HG03159 (cell line): ENCODE measurements around the gene ARID3A.

Experiments
- ATAC-seq: cut with Tn5 transposase; IDR thresholded peaks from one replicate; pipeline ENCODE4 v1.9.1; 2021; ENCODE audit warnings: mild to moderate bottlenecking, moderate library complexity; ENCODE audit not compliant: unreplicated experiment

The ARID3A gene

DNA sequence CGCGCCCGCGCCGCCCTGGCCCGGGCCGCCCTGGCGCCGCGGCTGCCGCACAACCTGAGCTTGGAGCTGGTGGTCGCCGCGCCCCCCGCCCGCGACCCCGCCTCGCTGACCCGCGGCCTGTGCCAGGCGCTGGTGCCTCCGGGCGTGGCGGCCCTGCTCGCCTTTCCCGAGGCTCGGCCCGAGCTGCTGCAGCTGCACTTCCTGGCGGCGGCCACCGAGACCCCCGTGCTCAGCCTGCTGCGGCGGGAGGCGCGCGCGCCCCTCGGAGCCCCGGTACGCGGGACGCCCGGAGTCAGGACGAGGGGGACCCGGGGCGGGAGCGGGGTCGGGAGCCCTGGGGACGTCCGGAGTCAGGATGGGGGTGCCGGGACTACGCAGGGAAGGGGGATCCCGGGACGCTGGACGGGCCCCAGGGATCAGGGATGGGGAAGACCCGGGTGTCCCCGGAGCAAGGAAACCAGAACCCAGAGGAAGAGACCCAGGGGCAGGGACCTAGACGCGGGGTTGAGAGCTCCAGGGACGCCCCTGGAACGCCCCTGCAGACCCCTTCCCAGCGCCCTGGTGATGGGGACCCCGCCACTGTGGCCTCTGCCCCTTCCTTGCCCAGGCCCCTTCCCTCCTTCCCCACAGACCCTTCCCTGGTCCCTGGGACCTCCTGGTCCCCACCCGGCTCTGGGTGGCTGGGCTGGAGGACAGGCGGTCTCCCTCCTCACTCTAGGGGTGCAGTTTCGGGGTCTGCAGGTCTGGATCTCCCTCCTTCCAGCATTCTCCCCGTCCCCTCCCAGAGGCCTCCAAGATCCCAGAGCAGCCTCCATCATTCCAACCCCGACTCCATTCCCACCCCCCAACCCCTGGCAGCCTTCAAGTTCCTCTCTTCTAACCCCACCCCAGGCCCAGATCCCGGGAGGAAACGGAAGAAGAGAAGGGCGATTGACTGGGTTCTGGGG is 75.0 kb downstream of the ARID3A start:
- ATAC-seq: no peak

DNA sequence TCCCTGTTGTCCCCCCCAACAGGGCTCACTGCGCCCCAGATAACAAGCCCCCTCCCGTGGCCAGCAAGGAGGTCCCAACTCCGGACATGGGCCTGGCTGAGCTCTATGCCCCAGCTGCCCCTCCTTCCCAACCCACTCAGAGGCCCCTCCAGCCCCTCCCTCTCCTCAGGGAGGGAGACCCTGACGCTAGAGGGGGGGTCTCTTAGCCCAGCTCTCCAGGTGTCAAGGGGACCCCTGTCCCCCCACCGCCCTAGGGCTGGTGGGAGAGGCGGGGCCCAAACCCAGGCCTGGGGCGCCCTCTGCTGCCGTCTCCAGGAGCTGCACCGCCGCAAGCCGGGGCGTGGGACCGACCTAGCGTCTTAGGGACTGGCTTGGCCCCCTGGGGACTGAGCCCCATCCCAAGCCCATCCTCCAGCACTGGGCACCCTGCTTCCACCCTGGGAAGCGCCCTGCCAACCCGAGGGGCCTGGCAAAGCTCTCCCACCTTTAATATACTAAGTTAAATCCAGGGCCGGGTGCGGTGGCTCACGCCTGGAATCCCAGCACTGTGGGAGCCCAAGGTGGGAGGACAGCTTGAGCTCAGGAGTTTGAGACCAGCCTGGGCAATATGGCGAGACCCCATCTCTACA is 75.8 kb downstream of the ARID3A start:
- ATAC-seq: no peak

DNA sequence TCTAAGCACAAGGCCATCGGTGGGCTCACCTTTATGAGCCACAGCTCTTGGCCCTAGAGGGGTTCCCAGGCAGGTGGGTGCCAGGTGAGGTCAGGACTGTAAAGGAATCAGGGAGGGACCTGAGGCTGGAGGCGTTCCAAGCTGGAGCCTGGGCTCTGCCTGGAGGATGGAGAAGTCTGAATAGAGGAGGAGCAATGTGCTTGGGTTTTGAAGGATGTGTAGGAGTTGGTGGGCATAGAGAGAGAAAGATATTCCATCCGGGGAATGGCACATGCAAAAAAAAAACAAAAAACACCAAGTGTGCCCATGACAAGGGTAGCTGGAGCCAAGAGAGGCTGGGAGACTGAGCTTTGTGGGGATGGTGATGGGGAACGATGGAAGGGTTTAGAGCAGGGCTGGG is 76.8 kb downstream of the ARID3A start:
- no peak for ATAC-seq

DNA sequence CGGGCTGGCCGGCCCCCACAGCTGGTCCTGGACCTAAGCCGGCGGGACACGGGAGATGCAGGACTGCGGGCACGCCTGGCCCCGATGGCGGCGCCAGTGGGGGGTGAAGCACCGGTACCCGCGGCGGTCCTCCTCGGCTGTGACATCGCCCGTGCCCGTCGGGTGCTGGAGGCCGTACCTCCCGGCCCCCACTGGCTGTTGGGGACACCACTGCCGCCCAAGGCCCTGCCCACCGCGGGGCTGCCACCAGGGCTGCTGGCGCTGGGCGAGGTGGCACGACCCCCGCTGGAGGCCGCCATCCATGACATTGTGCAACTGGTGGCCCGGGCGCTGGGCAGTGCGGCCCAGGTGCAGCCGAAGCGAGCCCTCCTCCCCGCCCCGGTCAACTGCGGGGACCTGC is 77.4 kb downstream of the ARID3A start:
- no peak for ATAC-seq

DNA sequence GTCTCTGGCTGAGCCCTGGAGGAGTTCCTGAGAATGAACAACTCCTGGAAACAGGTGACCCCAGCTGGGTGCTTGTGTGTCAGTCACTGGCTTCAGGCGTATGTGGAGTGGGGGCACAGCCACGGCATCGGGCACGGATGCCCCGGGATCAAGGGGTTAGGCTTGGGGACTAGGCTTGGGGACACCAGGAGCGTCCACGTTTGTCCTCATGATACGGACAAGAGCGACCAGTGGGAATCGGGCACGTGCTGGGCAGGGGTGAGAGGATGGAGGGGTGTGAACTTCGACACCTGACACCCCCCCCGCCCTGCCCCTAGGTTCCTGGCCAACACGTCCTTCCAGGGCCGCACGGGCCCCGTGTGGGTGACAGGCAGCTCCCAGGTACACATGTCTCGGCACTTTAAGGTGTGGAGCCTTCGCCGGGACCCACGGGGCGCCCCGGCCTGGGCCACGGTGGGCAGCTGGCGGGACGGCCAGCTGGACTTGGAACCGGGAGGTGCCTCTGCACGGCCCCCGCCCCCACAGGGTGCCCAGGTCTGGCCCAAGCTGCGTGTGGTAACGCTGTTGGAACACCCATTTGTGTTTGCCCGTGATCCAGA is 78.5 kb downstream of the ARID3A start:
- ATAC-seq: no peak

DNA sequence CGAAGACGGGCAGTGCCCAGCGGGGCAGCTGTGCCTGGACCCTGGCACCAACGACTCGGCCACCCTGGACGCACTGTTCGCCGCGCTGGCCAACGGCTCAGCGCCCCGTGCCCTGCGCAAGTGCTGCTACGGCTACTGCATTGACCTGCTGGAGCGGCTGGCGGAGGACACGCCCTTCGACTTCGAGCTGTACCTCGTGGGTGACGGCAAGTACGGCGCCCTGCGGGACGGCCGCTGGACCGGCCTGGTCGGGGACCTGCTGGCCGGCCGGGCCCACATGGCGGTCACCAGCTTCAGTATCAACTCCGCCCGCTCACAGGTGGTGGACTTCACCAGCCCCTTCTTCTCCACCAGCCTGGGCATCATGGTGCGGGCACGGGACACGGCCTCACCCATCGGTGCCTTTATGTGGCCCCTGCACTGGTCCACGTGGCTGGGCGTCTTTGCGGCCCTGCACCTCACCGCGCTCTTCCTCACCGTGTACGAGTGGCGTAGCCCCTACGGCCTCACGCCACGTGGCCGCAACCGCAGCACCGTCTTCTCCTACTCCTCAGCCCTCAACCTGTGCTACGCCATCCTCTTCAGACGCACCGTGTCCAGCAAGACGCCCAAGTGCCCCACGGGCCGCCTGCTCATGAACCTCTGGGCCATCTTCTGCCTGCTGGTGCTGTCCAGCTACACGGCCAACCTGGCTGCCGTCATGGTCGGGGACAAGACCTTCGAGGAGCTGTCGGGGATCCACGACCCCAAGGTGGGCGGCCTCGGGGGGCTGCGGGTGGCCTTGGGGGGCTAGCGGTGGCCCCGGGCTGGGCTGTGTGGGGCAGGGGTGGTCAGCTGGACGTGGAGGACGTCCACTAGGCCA is 79.2 kb downstream of the ARID3A start:
- no peak for ATAC-seq

DNA sequence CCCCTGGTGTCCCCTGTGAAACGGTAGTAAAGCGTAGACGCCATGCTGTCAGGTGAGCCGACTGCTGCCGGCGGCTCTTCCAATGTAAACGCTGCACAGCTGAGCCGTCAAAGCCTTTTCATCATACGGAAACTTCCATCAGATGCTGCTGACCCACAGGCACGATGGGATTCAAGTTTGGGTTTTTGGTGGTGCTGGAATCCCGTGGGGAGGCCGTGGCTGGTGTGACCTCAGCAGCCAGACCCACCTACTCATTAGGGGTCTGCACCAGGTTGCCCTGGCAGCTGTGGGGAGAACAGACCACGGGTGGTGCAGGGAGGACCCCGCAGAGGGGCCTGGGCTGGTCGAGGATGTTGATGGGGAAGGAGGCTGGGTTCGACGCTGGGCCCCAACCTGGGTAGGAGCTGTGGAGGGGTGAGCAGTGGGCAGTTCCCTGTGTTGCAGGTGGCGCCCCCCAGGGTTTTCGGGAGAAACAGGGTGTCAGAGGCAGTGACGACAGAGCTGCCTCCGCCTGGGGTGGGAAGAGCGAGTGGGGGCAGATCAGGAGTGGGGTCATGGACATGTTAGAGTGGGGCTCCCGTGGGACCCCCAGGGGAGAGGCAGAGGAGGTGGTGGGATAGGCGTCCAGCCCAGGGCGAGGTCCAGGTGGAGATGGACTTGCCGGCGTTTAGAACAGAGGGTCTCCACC is 81.0 kb downstream of the ARID3A start:
- ATAC-seq: no peak

DNA sequence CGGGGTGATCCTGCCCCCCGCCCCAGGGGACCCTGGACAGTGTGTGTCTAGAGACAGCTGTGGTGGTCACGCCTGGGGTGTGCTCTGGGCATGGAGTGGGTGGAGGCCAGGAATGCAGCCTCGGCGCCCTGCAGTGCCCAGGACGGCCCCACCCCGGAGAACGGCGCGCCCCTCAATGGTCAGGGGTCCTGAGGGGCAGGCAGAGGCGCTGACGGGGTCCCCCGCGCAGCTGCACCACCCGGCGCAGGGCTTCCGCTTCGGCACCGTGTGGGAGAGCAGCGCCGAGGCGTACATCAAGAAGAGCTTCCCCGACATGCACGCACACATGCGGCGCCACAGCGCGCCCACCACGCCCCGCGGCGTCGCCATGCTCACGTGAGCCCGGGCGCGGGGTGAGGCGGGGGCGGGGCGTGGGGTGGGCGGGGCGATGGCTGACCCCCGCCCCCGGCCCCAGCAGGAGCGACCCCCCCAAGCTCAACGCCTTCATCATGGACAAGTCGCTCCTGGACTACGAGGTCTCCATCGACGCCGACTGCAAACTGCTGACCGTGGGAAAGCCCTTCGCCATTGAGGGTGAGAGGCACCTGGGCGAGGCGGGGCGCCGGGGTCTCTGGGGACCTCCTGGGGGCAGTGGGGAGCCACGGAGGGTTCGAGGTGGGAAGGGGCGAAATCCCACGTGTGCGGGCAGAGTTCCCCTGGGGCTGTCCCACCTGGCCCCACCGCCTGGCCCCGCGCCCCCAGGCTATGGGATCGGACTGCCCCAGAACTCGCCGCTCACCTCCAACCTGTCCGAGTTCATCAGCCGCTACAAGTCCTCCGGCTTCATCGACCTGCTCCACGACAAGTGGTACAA is 81.8 kb downstream of the ARID3A start:
- ATAC-seq: no peak

DNA sequence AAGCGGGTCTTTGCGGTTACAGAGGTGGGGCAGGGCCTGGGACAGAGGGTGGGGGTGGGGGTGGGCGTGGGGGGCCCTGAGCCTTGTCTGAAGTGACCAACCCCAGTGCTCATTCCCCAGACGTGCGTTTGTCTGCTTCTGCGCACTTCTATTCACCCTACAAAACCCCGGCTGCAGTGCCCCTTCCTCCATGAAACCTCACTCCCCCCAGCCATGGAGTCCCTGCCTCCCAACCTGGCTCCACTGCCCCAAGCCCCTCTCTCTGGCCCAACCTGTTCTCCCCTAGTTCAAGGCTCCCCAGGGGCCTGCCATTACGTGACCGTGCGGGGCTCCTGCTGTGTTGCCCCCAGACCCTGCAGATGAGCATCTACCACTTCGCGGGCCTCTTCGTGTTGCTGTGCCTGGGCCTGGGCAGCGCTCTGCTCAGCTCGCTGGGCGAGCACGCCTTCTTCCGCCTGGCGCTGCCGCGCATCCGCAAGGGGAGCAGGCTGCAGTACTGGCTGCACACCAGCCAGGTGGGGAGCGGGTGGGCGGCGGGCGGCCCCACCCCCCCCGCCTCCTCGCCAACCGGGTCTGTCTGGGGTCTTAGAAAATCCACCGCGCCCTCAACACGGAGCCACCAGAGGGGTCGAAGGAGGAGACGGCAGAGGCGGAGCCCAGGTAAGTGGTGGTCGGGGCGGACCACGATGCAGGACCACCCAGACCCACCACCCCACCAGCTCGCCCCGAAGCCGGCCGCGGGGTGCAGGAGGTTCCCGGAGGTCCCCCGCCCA is 82.6 kb downstream of the ARID3A start:
- no peak for ATAC-seq

DNA sequence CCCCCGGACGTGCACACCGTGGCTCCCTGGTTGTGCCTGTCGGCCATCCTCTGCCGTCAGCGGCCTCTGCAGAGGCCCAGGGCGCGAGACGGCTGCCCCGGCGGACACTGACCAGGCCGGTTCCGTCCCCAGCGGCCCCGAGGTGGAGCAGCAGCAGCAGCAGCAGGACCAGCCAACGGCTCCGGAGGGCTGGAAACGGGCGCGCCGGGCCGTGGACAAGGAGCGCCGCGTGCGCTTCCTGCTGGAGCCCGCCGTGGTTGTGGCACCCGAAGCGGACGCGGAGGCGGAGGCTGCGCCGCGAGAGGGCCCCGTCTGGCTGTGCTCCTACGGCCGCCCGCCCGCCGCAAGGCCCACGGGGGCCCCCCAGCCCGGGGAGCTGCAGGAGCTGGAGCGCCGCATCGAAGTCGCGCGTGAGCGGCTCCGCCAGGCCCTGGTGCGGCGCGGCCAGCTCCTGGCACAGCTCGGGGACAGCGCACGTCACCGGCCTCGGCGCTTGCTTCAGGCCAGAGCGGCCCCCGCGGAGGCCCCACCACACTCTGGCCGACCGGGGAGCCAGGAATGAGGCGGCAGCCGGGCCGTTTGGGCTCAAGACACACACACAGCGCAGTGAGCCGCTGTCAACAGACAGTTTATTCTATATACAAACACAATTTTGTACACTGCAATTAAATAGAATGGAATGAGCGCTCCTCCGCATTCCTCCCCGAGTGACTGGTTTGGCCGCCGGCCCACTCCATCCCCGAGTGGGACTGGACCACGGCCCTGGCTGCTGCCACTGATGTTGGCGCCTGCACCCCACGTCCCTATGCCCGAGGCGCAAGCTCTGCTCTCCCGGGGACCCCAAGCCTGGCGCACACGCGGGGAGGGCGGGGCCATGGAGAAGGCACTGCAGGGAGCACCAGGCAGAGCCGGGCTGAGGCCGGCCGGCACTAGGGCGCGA is 83.5 kb downstream of the ARID3A start:
- no peak for ATAC-seq

DNA sequence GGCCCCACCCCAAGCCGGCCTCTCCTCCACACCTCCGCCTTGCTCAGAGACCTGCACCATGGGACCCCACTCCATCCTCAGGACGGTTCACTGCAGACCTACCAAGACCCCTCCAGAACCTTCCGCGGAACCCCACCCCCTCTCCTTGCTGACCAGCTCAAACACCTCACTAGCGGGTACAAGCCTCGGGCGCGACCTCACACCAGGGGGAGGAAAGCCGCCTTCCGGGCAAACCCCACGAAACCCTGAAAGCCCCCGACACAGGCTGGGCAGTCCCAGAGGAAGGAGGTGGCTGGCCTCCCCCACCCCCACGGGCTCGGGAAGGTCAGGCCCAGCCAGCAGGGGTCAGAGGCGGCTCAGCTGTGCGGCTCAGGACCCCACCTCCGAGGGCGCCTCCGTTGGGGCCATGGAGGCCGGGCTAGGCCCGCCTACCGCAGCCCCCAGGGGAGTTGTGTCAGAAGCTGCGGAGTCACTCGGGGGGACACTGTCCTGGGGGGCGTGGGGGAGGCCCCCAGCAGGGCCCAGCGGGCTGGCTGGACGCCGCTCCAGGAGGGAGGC is 84.2 kb downstream of the ARID3A start:
- ATAC-seq: no peak

DNA sequence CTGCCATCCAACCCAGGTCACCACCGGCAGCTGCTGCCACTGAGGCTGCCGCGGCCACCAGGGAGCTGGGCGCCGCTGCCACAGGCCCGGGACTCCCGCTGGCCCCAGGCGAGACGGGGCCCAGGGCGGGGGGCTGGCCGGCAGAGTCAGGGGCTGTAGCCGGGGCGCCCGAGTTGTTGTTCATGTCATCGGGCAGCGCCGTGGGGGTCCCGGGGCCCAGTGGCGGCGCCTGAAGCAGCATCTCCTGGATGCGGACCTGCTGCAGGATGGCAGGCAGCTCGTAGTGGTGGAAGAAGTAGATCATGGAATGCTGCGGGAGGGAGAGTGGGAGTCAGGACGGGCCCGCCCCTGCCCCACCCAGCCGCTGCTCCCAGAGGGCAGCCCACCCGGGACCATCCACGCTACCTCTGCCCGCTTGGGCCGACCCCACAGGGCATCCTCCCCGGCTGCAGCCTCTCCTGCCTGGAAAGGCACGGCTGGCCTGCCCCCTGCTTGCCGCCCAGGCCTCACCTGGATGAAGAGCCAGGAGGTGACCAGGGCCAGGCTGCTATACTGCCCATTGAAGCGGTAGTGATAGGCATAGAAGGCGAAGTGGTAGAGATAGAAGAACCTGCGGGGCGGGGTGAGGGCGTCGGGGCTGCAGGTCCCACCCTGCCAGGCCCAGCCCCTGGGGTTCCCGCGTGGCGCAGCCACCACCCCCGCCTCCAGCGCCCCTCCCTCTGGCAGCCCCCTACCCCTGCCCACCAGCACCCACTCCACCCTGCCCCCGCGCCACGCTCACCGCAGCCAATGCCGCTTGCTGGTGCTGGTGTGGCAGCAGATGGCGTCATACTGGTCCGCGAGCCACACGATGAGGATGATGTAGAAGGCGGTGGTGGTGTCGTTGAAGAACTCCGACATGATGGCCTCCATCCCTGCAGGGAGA is 85.0 kb downstream of the ARID3A start:
- ATAC-seq: no peak

DNA sequence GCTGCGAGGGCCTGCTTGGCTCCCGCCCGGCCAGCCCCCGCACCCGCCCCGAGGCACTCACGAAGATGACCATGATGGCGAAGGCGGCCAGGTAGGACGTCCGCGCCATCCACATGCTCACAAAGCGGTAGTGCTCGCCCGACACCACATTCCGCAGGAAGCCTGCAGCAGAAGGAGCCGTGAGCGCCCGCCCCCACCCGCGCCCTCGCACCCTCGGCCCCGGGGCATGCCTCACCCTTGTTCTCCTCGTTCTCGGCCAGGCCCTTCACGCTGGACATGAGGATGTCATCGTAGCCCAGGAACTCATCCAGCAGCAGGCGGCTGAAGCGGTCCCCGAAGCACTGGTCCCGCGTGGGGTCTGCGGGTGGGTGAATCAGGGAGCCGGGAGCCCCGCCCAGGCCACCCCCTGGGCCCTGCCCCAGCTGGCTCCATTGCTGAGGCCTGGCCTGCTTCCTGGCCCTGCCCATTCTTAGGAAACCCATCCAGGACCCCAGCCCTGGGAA is 86.0 kb downstream of the ARID3A start:
- no peak for ATAC-seq

DNA sequence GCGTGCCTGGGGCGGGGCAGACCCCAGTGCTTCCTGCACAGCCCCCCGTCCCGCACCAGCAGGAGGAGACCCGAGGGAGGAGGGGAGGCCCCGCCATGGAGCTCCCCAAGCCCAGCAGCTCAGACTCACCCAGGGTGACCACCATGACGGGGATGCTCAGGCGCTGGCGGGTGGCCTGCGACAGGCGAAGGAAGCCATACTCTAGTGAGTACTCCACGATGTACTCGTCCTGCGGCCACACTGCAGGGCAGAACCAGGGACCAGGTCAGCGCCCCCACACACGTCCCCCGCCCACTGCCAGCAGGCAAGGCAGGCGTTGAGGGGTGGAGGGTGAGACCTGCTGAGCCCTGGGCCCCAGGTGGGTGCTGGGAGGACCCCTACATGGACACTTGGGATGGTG is 86.5 kb downstream of the ARID3A start:
- no peak for ATAC-seq

DNA sequence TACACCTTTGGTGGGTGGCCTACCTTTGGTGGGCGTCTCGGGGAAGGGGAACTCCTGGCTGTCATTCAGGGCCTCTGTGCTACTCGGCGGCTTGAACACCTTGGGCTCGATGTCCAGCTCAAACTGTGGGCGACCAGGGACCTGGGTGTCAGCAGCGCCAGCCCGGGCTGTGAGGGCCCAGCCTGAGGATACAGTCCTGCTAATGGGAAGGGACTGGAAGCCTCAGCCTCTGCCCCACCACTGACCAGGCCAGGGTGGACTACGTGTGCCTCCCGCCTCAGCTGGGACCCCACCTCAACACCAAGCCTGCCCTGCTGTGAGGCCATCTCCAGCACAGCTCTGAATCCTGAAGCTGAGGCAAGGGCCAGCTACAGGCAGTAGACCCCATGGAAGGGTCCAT is 87.4 kb downstream of the ARID3A start:
- ATAC-seq: no peak
